Activated CD8-positive, alpha-beta T cell treated with anti-CD3 and anti-CD28 coated beads for 36 hours (primary cell): Measurements from ENCODE around the gene IL17C. TPM values are rescaled to one million over a fixed set of nuclear protein-coding genes. Genes with fewer than 3 reads are reported as not detected.

Experiments used
- ATAC-seq: fragments of 200-7000 bp; cut with Tn5 transposase; one replicate; pipeline ENCODE4 v1.10.0; 2021; ENCODE audit warnings: mild to moderate bottlenecking, moderate library complexity
- CTCF ChIA-PET: fragments of 350-600 bp; sonication (Branson Sonifier 250); formaldehyde crosslinking; loops from one replicate; lab custom pipeline; 2021; ENCODE audit warnings: antibody characterized with exemption; lab: Charles Lee
- POLR2A ChIA-PET: fragments of 350-600 bp; sonication (Branson Sonifier 250); formaldehyde crosslinking; loops from one replicate; lab custom pipeline; 2021; ENCODE audit warnings: antibody characterized with exemption; lab: Charles Lee
- DNase-seq: peaks from one replicate; pipeline ENCODE4 v3.0.0-alpha.2; 2020
- H3K27ac Mint-ChIP-seq: one replicate; pipeline ENCODE4 v1.8.0; 2021; ENCODE audit warnings: mild to moderate bottlenecking, mixed read lengths
- H3K27me3 Mint-ChIP-seq: one replicate; pipeline ENCODE4 v1.8.0; 2021; ENCODE audit warnings: mixed read lengths
- H3K36me3 Mint-ChIP-seq: one replicate; pipeline ENCODE4 v1.8.0; 2021; ENCODE audit warnings: low read depth, mixed read lengths
- H3K4me1 Mint-ChIP-seq: one replicate; pipeline ENCODE4 v1.8.0; 2021; ENCODE audit warnings: low read depth, mixed read lengths
- H3K4me3 Mint-ChIP-seq: one replicate; pipeline ENCODE4 v1.8.0; 2021; ENCODE audit warnings: mild to moderate bottlenecking, moderate library complexity, mixed read lengths
- H3K9me3 Mint-ChIP-seq: one replicate; pipeline ENCODE4 v1.8.0; 2021; ENCODE audit warnings: mixed read lengths
- intact Hi-C: fragments of 100-400 bp; cut with micrococcal nuclease; formaldehyde crosslinking; loops from one replicate; pipeline ENCODE4 v1.10.0; 2022
- total RNA-seq, 2 experiments: library from RNA; stranded (reverse); gene quantifications; one replicate each; pipeline ENCODE4 v1.2.3, GENCODE V29; 2021
- TF ChIP-seq, protein P1 (sequence below): fragments of 200-600 bp; IDR thresholded peaks from one replicate; pipeline ENCODE4 v1.8.0; 2022; ENCODE audit warnings: antibody characterized with exemption, mild to moderate bottlenecking

Gene IL17C
- total RNA-seq, 2 experiments from 2014 or later: 0.31 TPM; not detected in 1

DNA sequence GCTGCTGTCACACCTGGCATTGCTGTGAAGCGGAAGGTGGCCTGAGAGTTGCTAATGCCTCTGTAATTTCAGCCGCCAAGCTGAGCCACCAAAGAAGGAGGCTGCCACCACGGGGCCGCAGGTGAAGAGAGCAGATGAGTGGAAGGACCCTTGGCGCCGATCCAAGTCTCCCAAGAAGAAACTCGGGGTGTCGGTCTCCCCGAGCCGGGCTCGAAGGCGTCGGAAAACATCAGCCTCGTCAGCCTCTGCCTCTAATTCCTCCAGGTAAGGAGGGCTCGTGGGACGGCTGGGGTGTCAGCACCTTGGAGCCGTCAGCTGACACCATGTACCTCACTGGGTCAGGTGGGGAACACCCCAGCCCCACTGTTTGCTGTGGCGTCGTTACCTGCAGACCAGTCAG is 16.2 kb upstream of the IL17C start:
- DNase-seq (no peak), ATAC-seq (no peak)
- ChIA-PET CTCF (no interaction called here), POLR2A (no interaction called here)
- Mint-ChIP-seq H3K4me3 (no peak overlapping the region), H3K27me3 (no peaks in the 10 kb centered on the region), H3K27ac (no peak overlapping the region), H3K9me3 (no peaks in the 10 kb centered on the region), H3K36me3 (peaks cover 35% of the 10 kb centered on the region), H3K4me1 (peaks cover 25% of the 10 kb centered on the region)
- intact Hi-C loops: no loop called here
- TF ChIP-seq, protein P1, sequence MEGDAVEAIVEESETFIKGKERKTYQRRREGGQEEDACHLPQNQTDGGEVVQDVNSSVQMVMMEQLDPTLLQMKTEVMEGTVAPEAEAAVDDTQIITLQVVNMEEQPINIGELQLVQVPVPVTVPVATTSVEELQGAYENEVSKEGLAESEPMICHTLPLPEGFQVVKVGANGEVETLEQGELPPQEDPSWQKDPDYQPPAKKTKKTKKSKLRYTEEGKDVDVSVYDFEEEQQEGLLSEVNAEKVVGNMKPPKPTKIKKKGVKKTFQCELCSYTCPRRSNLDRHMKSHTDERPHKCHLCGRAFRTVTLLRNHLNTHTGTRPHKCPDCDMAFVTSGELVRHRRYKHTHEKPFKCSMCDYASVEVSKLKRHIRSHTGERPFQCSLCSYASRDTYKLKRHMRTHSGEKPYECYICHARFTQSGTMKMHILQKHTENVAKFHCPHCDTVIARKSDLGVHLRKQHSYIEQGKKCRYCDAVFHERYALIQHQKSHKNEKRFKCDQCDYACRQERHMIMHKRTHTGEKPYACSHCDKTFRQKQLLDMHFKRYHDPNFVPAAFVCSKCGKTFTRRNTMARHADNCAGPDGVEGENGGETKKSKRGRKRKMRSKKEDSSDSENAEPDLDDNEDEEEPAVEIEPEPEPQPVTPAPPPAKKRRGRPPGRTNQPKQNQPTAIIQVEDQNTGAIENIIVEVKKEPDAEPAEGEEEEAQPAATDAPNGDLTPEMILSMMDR: no peak

DNA sequence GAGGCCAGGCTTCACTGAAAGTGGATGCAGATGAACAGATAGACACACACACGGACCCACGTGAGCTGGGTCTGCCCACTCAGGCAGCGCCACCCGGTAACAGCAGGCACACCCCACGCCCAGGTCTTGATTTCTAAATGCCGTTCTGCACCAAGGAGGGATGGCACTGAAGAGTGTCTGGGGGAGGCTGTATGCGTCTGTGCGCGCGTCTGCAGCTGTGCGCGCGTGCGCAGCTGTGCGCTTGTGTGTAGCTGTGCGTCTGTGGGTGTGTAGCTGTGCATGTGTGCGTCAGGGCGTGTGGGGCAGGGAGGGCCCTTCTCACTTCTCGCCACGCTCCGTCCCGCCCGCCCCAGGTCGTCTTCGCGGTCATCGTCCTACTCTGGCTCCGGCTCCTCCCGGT is 15.5 kb upstream of the IL17C start:
- intact Hi-C loops: no loop called here
- ATAC-seq (no peak), DNase-seq (no peak)
- POLR2A ChIA-PET: no interaction called here
- Mint-ChIP-seq H3K4me1 (peaks cover 25% of the 10 kb centered on the region), H3K9me3 (no peaks in the 10 kb centered on the region), H3K27ac (no peak overlapping the region), H3K27me3 (no peaks in the 10 kb centered on the region), H3K36me3 (peaks cover 41% of the 10 kb centered on the region), H3K4me3 (no peak overlapping the region)
- TF ChIP-seq, protein P1: no peak
- CTCF ChIA-PET: no interaction called here

DNA sequence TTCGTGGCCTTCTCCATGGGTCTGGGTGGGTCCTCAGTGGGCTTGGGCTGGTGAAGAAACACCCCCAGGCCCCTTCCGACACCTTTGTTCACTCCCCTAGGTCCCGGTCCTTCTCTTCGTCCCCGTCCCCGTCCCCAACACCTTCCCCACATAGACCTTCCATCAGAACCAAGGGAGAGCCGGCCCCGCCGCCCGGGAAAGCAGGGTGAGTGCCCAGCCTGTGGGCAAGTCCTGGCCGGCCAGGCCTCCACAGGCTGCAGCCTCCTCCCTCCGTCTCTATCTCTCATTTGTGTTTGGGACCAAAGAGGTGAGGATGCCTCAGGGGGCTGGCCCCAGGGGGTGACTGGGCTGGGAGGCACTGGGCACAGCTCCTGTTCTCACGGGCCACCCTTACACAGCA is 14.5 kb upstream of the IL17C start:
- no peak for DNase-seq
- no peak overlapping the region for H3K27ac Mint-ChIP-seq
- no peaks in the 10 kb centered on the region for H3K27me3 Mint-ChIP-seq
- H3K4me3 Mint-ChIP-seq: no peak overlapping the region
- POLR2A ChIA-PET: no interaction called here
- CTCF ChIA-PET: no interaction called here
- TF ChIP-seq, protein P1: no peak
- H3K36me3 Mint-ChIP-seq: peaks cover 41% of the 10 kb centered on the region
- no peak for ATAC-seq
- intact Hi-C loops: no loop called here
- no peaks in the 10 kb centered on the region for H3K9me3 Mint-ChIP-seq
- H3K4me1 Mint-ChIP-seq: peaks cover 24% of the 10 kb centered on the region

DNA sequence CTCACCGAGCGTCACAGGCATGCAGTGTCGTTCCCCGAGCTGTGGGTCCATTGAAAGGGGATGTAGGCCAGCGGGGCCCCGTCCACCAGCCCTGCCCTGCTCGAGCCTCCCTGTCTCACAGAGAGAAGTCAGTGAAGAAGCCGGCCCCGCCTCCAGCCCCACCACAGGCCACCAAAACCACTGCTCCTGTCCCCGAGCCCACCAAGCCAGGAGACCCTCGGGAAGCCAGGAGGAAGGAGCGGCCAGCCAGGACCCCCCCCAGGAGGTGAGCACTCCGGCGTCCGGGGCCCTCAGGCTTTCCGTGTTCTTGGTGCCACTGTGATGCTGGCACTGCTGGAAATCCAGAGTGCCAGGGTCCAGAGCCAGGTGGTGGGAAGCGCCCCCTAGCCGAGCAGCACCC is 13.9 kb upstream of the IL17C start:
- CTCF ChIA-PET: interaction anchor here (1.3 kb wide), 1 partner anchor 61 kb away, joined by 3 read pairs; no protein-coding TSS in a partner anchor
- intact Hi-C loops: no loop called here
- no peak for DNase-seq
- H3K4me3 Mint-ChIP-seq: no peak overlapping the region
- ATAC-seq: no peak
- no peaks in the 10 kb centered on the region for H3K9me3 Mint-ChIP-seq
- POLR2A ChIA-PET: interaction anchor here (1.0 kb wide), 1 partner anchor 12 kb away, joined by 3 read pairs; no protein-coding TSS in a partner anchor
- no peaks in the 10 kb centered on the region for H3K27me3 Mint-ChIP-seq
- peaks cover 39% of the 10 kb centered on the region for H3K36me3 Mint-ChIP-seq
- peaks cover 18% of the 10 kb centered on the region for H3K4me1 Mint-ChIP-seq
- H3K27ac Mint-ChIP-seq: no peak overlapping the region
- TF ChIP-seq, protein P1: no peak

DNA sequence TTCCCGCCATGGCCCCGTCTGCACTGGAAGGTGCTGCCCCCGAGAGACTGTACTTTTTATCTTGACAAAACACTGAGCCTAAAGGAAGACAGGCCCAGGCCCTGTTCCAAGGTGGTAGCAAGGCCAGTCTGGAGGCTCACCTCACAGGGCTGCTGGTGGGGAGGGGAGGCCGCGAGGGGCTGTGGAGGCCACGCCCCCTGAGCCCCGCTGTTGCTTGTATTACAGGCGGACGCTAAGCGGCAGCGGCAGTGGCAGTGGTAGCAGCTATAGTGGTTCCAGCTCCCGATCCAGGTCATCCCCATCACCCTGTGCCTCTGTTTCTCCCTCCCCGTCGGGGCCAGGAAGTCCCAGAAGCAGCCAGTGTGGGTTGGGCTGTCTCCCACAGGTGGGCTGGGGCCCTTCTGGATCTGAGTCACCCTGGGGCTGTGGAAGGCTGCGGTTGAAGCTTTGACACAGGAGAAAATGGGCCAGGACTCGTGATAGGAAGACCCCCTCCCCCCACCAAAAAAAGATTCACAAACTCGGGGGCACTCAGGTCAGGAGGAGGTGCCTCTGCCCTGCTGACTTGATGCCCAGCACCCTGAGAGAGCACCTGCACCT is 13.3 kb upstream of the IL17C start:
- peaks cover 12% of the 10 kb centered on the region for H3K4me1 Mint-ChIP-seq
- no peak overlapping the region for H3K4me3 Mint-ChIP-seq
- H3K27ac Mint-ChIP-seq: no peak overlapping the region
- DNase-seq (no peak), ATAC-seq (no peak)
- peaks cover 33% of the 10 kb centered on the region for H3K36me3 Mint-ChIP-seq
- CTCF ChIA-PET: interaction anchor here (1.3 kb wide), 1 partner anchor 60 kb away, joined by 3 read pairs; no protein-coding TSS in a partner anchor
- no peaks in the 10 kb centered on the region for H3K27me3 Mint-ChIP-seq
- no peaks in the 10 kb centered on the region for H3K9me3 Mint-ChIP-seq
- POLR2A ChIA-PET: interaction anchor here (1.0 kb wide), 1 partner anchor 12 kb away, joined by 3 read pairs; no protein-coding TSS in a partner anchor
- TF ChIP-seq, protein P1: no peak
- intact Hi-C loops: no loop called here
